Activated T-helper 17 cell treated with anti-CD3 and anti-CD28 coated beads, Interleukin-2, amount 50 U/mL, for 72 hours (primary cell): ENCODE measurements around the gene FOCAD. TPM values are rescaled to one million over a fixed set of nuclear protein-coding genes. Genes with fewer than 3 reads are reported as not detected.
"Not testable (repeated sequence)": the region's sequence is repeated elsewhere in the genome, so short reads cannot be mapped to it uniquely, and the experiment has no call there.

Source experiments
- ATAC-seq: fragments of 150-1000 bp; cut with Tn5 transposase; replicated peaks from 2 replicates; pipeline ENCODE4 v1.10.0; 2021; ENCODE audit warnings: mild to moderate bottlenecking, moderate library complexity
- H3K27ac Mint-ChIP-seq: one replicate; pipeline ENCODE4 v1.8.0; 2022; ENCODE audit warnings: mixed read lengths
- H3K27me3 Mint-ChIP-seq: one replicate; pipeline ENCODE4 v1.8.0; 2022; ENCODE audit warnings: mixed read lengths
- H3K36me3 Mint-ChIP-seq: one replicate; pipeline ENCODE4 v1.8.0; 2022; ENCODE audit warnings: low read depth, mild to moderate bottlenecking, mixed read lengths
- H3K4me1 Mint-ChIP-seq: one replicate; pipeline ENCODE4 v1.8.0; 2022; ENCODE audit warnings: mixed read lengths
- H3K4me3 Mint-ChIP-seq: one replicate; pipeline ENCODE4 v1.8.0; 2022; ENCODE audit warnings: mild to moderate bottlenecking, mixed read lengths
- H3K9me3 Mint-ChIP-seq: one replicate; pipeline ENCODE4 v1.8.0; 2022; ENCODE audit warnings: mixed read lengths
- total RNA-seq, 2 donors: library from RNA; stranded (reverse); gene quantifications; one replicate each; pipeline ENCODE4 v1.2.3, GENCODE V29; 2022

FOCAD gene
- 10 to 100 TPM; 21.6 to 33.8 TPM for total RNA-seq

- Mint-ChIP-seq H3K36me3 (no peaks in the 10 kb centered on the region), H3K4me1 (peaks cover 13% of the 10 kb centered on the region), H3K27me3 (no peaks in the 10 kb centered on the region), H3K4me3 (peak within 1 kb of the TSS; percentile 87), H3K9me3 (no peaks in the 10 kb centered on the region), H3K27ac (peak within 1 kb of the TSS; percentile 87)
- peak; percentile 97 for ATAC-seq
These were observed at the start of gene FOCAD for GRCh38 chr9:20684035-20684874. FOCAD (plus strand) TSS chr9:20684259; CDS start chr9:20715354, 31,095 bp downstream.

GRCh38 chr9:20634895-20635294 is 49.2 kb upstream of the FOCAD start:
- Mint-ChIP-seq H3K4me3 (no peak overlapping the region), H3K27ac (no peak overlapping the region), H3K36me3 (no peaks in the 10 kb centered on the region), H3K4me1 (no peaks in the 10 kb centered on the region), H3K9me3 (no peaks in the 10 kb centered on the region), H3K27me3 (peaks cover 5% of the 10 kb centered on the region)
- ATAC-seq, result no peak

- Mint-ChIP-seq H3K27ac (no peak overlapping the region), H3K9me3 (no peaks in the 10 kb centered on the region), H3K27me3 (no peaks in the 10 kb centered on the region), H3K36me3 (no peaks in the 10 kb centered on the region), H3K4me3 (no peak overlapping the region), H3K4me1 (peaks cover 10% of the 10 kb centered on the region)
- ATAC-seq, result no peak
These were observed 47.1 kb upstream of the FOCAD start for GRCh38 chr9:20636888-20637440.

- Mint-ChIP-seq H3K36me3 (no peaks in the 10 kb centered on the region), H3K4me3 (peak overlapping the region; percentile 32), H3K27me3 (no peaks in the 10 kb centered on the region), H3K9me3 (no peaks in the 10 kb centered on the region), H3K27ac (peak overlapping the region; percentile 2), H3K4me1 (peaks cover 10% of the 10 kb centered on the region)
- peak; percentile 90 for ATAC-seq
These were observed 43.5 kb upstream of the FOCAD start for GRCh38 chr9:20640331-20641187.

- Mint-ChIP-seq H3K4me1 (peaks cover 10% of the 10 kb centered on the region), H3K27ac (no peak overlapping the region), H3K4me3 (no peak overlapping the region), H3K9me3 (no peaks in the 10 kb centered on the region), H3K27me3 (peaks cover 1% of the 10 kb centered on the region), H3K36me3 (no peaks in the 10 kb centered on the region)
- no peak for ATAC-seq
These were observed 42.0 kb upstream of the FOCAD start for GRCh38 chr9:20642045-20642444.

GRCh38 chr9:20643660-20644059 is 40.4 kb upstream of the FOCAD start:
- no peaks in the 10 kb centered on the region for H3K36me3 Mint-ChIP-seq
- no peak overlapping the region for H3K4me3 Mint-ChIP-seq

GRCh38 chr9:20646656-20647055 is 37.4 kb upstream of the FOCAD start:
- no peaks in the 10 kb centered on the region for H3K36me3 Mint-ChIP-seq
- no peaks in the 10 kb centered on the region for H3K4me1 Mint-ChIP-seq
- ATAC-seq, result no peak
- H3K27me3 Mint-ChIP-seq, result peaks cover 4% of the 10 kb centered on the region
- H3K4me3 Mint-ChIP-seq, result no peak overlapping the region
- H3K27ac Mint-ChIP-seq, result no peak overlapping the region
- no peaks in the 10 kb centered on the region for H3K9me3 Mint-ChIP-seq

More at GRCh38 chr9:20643660-20644059, 40.4 kb upstream of the FOCAD start:
- H3K9me3 Mint-ChIP-seq, result no peaks in the 10 kb centered on the region
- ATAC-seq, result no peak
- no peak overlapping the region for H3K27ac Mint-ChIP-seq
- H3K27me3 Mint-ChIP-seq, result peaks cover 4% of the 10 kb centered on the region
- peaks cover 10% of the 10 kb centered on the region for H3K4me1 Mint-ChIP-seq

GRCh38 chr9:20649381-20649780 is 34.7 kb upstream of the FOCAD start:
- Mint-ChIP-seq H3K36me3 (no peaks in the 10 kb centered on the region), H3K4me1 (no peaks in the 10 kb centered on the region), H3K27ac (no peak overlapping the region), H3K9me3 (no peaks in the 10 kb centered on the region), H3K27me3 (peaks cover 4% of the 10 kb centered on the region), H3K4me3 (no peak overlapping the region)
- ATAC-seq, result no peak

GRCh38 chr9:20650313-20650712 is 33.7 kb upstream of the FOCAD start:
- no peaks in the 10 kb centered on the region for H3K9me3 Mint-ChIP-seq
- H3K36me3 Mint-ChIP-seq, result no peaks in the 10 kb centered on the region
- no peak overlapping the region for H3K4me3 Mint-ChIP-seq
- no peaks in the 10 kb centered on the region for H3K4me1 Mint-ChIP-seq
- no peak overlapping the region for H3K27ac Mint-ChIP-seq
- no peak for ATAC-seq
- peaks cover 4% of the 10 kb centered on the region for H3K27me3 Mint-ChIP-seq

- no peaks in the 10 kb centered on the region for H3K4me1 Mint-ChIP-seq
- no peaks in the 10 kb centered on the region for H3K9me3 Mint-ChIP-seq
- H3K36me3 Mint-ChIP-seq, result no peaks in the 10 kb centered on the region
- H3K4me3 Mint-ChIP-seq, result no peak overlapping the region
- no peak for ATAC-seq
- peaks cover 4% of the 10 kb centered on the region for H3K27me3 Mint-ChIP-seq
- H3K27ac Mint-ChIP-seq, result no peak overlapping the region
These were observed 33.2 kb upstream of the FOCAD start for GRCh38 chr9:20650750-20651299.

- H3K36me3 Mint-ChIP-seq, result no peaks in the 10 kb centered on the region
- H3K4me3 Mint-ChIP-seq, result no peak overlapping the region
- H3K27me3 Mint-ChIP-seq, result peaks cover 4% of the 10 kb centered on the region
- no peak for ATAC-seq
- H3K9me3 Mint-ChIP-seq, result no peaks in the 10 kb centered on the region
- no peak overlapping the region for H3K27ac Mint-ChIP-seq
- H3K4me1 Mint-ChIP-seq, result no peaks in the 10 kb centered on the region
These were observed 32.1 kb upstream of the FOCAD start for GRCh38 chr9:20651939-20652338.

- not testable (repeated sequence) for H3K27ac Mint-ChIP-seq
These were observed 25.8 kb upstream of the FOCAD start for GRCh38 chr9:20658246-20658667.

GRCh38 chr9:20658677-20659473 is 25.2 kb upstream of the FOCAD start:
- Mint-ChIP-seq H3K4me3 (no peak overlapping the region), H3K27ac (no peak overlapping the region)

More at GRCh38 chr9:20658246-20658667, 25.8 kb upstream of the FOCAD start:
- H3K36me3 Mint-ChIP-seq, ATAC-seq, H3K4me1 Mint-ChIP-seq, H3K27me3 Mint-ChIP-seq, H3K4me3 Mint-ChIP-seq, H3K9me3 Mint-ChIP-seq: not testable (repeated sequence)

More at GRCh38 chr9:20658677-20659473, 25.2 kb upstream of the FOCAD start:
- H3K9me3 Mint-ChIP-seq, result no peaks in the 10 kb centered on the region
- no peaks in the 10 kb centered on the region for H3K4me1 Mint-ChIP-seq
- no peaks in the 10 kb centered on the region for H3K27me3 Mint-ChIP-seq
- H3K36me3 Mint-ChIP-seq, result no peaks in the 10 kb centered on the region
- ATAC-seq, result peak; percentile 43
